Activated CD4-positive, alpha-beta T cell treated with anti-CD3 and anti-CD28 coated beads for 1 hour (primary cell): ENCODE data around the gene PPP2R2B.
"Not testable (repeated sequence)": the region's sequence is repeated elsewhere in the genome, so short reads cannot be mapped to it uniquely, and the experiment has no call there.

ENCODE experiments used
- DNase-seq: peaks from one replicate; pipeline ENCODE4 v3.0.0-alpha.2; 2020

Gene PPP2R2B

DNA sequence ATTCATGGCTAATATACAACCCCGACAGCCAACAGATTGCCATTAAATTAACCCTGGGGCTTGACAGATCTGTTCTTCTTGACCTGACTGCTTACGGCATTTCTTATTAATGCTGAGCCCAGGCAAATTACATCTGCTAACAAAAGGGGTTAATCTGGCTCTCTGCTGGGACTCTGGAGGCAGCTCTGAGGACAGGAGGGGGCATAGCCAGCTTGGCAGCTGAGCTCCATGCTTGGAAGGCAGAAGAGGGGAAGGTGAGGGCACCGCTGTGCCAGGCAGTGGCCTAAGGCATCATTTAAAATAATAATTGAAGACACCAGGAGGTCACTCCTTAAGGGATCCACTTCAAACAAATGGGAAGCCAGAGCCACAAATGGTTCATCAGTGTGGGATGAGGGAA, 236.6 kb downstream of the PPP2R2B start:
- no peak for DNase-seq

DNA sequence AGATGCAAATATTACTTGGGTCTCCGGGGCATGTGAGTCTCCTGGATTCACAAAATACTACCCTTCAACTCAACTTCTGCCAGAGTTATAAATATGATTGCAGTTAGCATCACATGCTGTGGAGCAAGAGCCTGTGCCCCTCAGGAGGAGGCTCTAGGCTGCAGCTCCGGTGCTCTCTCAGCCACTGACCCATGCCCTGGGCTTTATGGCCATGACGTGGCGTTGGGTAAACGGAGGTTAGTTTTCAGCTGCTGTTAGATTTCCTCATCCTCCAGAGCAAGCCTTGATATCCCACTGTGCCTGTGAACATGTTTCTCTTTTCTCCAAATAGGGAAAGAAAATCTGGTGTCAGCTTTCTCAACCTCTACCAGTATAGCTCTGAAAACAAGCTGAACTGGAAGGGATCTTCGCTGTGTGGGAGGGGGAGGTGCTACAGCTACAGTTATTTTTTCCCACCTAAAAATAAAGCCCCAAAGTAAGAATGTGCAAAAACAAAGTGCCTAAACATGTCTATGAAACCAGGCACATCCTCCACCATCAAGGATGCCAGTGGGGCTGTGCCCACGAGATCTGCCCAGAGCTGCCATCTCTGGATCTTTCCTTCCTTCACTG, 238.2 kb downstream of the PPP2R2B start:
- DNase-seq, result no peak

DNA sequence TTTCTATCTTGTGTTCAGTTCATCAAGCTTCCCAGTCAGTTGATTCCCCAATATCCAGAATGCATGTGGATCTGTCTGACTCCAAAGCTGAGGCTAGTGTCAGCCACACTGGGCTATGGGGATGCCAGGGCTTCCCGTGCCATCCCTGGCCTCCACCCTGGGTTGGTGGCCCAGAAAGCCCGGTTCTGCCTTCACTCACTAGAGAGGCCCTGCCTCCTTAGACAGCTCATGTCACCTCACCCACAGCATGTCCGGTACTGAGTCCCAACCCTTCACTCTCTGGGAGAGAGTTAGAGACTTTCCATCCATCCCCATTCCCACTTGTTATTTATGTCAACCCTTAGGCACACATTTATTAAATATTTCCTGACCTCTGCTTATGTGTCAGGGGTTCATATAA, 243.1 kb downstream of the PPP2R2B start:
- no peak for DNase-seq

DNA sequence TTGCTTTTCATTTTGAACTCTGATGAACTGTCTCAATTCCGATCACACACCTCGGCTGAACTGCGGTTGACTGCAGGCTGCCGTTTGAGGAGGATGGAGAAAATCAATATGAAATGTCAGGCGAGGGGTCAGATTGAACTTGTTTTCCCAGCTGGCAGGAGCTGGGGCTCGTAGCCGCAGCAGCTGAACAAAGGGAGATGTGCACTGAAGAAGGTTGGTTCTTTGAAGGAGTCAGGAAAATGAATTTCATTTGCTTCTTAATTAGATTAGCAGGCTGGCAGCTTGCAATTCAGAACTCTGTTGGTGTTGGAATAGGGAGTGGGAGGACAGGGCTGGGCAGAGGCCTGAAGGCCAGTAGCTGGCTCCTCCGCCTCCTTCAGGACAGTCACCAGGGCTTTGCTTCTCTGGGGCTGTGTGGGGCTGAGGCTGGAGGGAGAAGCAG, 245.2 kb downstream of the PPP2R2B start:
- DNase-seq, result no peak

DNA sequence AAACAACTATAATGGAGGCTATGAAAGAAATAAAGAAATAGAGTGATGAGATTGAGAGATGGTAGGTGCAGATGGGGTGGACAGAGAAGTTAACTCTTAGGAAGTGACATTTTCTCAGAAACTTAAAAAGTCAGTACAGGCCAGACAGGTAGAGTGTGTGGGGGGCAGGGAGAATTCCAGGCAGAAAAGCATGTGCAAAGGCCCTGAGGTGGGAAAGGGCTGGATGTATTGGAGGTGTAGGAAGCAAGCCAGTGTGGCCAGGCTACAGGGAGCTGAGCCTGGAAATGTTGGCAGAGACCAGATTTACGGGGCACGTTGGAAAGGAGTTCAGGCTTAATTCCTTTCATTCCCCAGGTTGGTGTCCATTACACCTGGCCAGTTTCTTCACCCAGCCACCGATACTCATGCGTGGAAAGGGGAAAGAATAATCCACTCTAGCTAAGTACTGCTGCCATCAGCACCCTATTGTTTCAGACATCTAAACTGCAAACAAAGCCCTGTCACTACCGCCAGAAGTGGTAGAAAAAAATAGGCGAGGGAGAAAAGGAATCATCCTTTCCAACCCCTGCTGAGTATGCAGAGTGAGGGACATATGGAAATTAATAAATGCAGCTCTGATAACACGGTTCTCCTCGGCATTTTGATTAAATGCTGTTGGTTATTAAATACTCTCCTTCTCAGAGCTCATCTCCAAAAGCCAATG, 245.8 kb downstream of the PPP2R2B start:
- no peak for DNase-seq

DNA sequence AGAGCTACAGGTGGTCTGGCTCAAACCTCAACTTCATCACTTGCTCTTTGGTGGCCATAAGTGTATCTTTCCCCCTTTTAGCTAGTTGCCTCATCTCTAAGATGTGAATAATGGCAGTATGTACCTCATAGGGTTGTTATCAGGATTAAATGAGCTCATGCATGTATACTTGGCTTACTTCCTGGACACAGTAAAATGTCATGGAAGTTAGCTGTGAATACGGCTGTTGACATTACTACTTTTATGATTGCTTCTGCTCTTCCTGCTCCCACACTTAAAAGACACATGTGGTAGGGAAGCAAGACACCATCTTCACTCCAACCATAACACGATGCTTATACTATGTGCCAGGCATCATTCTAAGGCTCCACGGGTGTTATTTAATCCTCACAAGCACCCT, 248.1 kb downstream of the PPP2R2B start:
- DNase-seq, result no peak

DNA sequence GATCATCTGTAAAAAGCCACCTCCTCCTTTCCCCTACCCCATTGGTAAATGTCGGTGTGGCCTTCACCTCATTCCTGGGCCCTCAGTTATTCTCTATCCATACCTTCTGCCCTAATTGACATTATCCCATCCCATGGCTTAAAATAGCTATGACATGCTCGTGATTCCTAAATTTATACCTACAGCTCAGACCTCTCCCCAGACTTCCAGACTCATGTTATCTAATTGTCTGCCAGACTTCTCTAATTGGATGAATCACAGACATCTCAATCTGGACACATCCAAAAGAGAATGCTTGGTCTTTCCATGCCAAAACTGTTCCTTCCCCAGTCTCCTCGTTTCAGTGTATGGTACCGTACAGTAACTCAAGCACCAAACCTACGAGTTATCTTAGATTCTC, 249.6 kb downstream of the PPP2R2B start:
- no peak for DNase-seq

DNA sequence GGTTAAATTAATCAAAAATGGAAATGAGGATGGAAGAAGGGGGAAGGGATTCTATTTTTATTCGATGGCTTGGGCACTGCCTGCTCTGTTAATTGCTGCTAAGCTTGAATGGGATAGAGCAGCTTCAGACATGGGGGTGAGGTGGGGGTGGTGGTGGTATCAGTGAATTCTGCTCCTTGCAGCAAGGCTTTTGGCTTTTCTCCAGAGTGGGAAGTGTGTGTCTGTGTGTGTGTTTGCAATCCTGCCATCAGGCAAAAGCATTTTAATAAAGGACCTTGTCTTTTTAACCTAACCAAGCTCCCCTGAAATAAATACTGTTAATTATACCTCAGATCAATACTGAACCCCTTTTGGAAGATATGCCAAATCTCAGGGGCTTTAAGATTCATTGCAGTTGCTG, 251.6 kb downstream of the PPP2R2B start:
- DNase-seq, result no peak

DNA sequence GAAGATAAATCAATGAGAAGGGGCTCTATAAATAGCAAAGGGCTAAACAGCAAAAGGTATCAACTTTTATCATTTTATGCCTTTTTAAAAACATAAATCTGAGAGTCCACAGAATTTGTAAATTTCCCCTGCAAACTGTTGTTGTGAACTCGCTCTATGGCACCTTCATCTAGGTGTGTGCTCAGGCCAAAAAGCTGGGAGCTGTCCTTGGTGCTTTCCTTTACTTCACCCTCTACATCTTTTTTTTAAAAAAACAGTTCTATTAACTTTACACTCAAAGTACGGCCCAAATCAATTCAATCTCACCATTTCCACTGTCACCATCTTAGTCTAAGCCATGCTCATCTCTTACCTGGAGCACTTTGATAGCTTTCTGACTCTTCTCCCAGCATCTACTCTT, 254.4 kb downstream of the PPP2R2B start:
- no peak for DNase-seq

DNA sequence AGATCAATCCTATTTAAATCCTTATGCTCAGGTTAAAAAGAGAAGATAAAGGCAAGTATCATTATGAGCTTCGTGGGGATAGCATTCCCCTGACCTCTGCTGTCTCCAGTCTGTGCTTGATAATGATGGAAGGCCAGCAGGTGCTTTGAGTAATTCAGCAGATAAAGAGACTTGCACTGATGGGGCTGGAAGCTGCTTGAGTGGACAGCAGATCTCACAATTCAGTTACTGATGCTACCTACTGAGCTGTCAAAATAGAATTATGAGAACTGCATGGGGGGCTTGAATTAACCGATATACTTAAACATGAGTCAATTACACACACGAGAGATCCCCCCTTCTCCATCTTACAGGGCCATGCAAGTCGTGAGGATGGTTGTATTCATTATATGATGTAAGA, 254.9 kb downstream of the PPP2R2B start:
- DNase-seq, result no peak

DNA sequence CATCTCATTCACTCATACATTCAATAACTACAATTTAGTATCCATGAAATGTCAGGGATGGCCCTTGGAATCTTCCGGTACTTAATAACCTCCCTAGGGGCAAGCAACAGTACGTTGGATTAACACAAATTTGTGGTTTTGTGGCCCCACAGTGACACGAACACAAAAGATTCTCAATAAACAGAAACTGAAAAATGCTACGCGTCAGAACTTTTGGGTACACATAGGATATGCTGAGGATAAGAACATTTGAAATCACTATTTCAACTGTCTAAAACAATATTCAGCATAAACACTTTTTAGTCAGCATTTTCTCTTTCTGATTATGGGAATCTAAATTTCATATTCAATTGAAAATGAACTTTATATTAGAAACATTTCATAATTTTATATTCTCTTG, 255.5 kb downstream of the PPP2R2B start:
- DNase-seq, result no peak

DNA sequence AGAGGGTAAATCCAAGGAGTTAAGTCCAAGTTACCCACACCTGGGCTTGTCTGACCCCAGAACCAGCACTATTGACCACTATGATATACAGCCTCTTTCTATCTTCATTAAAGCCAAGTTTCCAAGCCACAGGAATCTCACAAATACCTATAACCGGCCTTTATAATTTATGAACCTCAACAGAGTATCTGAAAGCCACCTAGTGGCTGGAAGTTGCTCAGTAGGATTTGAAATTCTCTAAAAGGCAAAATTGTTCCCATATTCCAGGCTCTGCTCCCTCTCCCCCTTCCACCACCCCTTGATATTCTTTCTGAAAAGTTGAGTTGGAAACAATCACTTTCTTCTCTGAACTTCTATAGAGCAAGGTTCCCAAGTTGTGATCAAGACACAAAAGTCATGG, 256.2 kb downstream of the PPP2R2B start:
- DNase-seq, result no peak

DNA sequence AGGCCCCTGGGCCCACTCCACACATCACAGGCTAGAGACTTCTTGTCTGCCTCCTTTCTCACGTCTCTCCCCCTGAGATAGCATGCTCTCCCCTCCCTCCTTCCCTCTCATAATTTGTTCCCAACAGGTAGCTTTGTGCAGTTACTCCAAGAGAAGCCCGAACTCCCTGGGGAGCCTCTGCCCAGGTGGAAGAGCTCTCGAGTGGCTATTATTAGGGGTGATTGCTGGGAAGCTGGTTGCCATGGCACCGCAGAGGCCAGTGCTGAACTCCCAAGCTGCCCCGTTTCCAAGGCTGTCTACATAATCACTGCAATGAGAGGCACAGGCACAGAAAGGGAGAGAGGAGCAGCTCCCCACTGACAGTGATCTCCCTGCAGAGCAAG, 257.9 kb downstream of the PPP2R2B start:
- DNase-seq, result no peak

DNA sequence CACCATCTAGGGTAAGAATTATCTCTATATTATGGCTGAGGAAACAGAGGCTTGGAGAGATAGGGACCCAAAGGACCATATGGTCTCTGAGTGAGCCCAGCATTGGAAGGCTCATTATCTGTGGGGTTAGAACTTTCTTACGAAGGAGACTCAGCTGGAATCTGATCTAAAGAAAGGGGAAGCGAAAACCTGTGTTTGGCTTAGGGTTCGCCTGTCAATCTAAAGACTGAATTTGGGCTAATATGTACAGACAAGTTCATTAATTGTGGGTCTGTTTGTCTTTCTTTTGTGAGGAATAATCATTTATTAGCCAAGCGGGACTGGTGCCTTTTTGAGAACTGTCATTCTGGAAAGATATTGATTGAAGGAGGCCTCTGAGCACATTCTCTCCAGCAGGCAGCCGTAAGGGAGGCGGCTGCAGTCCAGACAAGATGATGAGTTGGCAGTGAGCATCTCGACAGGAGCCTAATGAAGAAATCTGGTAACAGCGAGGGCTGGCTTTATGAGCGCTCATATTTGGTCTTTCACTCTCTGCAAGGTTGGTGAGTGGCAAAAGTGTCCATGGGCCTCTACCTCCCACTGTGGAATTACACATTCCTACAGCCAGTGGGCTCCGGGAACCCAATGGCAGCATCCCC, 258.4 kb downstream of the PPP2R2B start:
- no peak for DNase-seq

DNA sequence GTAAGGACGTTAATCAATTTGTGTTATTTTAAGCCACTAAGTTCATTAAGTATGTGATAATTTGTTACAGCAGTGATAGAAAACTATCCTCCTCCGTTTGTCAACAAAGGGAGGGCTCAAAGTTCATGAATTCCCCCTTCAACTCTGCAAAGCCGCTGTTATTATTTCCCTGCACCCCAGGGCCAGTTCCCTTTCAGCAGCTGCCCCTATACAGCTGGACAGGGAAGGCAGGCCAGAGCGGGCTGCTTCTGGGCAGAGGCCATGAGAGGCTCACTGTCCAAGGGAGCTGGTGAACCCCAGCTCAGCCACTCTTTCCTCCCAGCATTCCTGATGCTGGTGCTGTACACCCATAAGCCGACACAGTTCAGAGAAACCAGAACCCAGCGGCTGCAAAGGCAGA, 260.1 kb downstream of the PPP2R2B start:
- no peak for DNase-seq

DNA sequence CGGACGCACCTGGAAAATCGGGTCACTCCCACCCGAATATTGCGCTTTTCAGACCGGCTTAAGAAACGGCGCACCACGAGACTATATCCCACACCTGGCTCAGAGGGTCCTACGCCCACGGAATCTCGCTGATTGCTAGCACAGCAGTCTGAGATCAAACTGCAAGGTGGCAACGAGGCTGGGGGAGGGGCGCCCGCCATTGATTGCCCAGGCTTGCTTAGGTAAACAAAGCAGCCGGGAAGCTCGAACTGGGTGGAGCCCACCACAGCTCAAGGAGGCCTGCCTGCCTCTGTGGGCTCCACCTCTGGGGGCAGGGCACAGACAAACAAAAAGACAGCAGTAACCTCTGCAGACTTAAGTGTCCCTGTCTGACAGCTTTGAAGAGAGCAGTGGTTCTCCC, 268.8 kb downstream of the PPP2R2B start:
- not testable (repeated sequence) for DNase-seq

DNA sequence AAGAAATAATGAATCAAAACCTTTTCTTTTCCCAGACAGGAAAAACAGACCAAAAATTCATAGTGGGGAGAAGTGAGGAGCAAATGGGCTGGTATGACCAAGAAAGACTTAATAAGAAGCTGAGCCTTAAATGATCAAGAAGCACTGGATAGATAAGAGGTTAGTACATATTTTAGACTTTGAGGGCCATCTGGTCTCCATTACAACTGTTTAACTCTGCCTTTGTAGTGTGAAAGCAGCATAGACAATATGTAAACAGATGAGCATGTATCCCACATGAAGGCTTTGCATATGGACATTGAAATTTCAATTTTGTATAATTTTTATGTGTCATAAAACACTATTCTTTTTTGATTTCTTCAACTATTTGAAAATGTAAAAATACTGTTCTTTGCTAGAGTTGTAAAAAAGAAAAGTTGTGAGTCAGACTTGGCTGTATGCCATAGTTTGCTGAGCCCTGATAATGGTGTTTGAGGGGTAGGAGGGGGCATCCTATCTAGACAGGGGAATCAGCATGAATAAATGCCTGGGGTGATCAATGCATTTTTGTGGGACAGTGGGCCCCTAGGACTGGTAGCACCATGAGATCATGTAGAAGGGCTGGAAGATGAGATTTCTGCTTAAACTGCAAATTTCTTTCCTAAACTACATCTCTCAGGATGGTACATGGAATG, 270.8 kb downstream of the PPP2R2B start:
- no peak for DNase-seq

DNA sequence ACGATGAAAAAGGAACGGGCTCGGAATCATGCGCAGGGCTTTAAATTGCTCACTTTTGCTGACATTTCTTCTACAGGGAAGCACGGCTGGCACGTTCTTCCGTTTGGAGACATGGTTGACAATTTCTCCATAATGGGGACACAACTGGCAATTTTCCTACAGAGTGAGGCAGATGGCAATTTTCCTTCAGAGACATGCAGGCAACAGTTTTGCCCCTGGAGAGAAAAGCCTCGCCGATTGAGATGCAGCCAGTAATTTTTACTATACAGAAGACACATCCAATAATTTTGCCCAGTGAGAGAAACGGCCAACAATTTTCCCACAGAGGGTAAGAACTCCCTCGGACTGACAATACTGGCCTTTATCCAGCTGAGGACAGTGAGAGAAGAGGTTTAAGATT, 271.7 kb downstream of the PPP2R2B start:
- no peak for DNase-seq

DNA sequence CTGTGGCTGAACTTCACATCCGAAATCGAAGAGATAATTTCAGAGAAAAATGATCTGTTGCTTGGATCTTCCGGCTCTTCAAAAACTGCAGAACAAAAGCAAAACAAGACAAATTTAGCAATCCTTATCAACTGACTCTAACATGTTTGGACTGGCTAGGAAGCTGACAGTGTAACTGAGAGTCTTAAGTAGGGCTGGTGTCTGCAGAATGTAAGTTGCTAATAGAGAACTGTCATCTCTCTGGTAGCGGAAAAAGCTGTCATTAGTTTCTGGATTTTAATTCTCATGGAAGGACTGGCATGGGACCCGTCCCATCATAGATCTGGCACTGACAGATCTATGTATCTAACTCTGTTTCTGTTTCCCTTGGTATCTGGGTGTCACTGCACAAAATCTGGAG, 278.2 kb downstream of the PPP2R2B start:
- no peak for DNase-seq

DNA sequence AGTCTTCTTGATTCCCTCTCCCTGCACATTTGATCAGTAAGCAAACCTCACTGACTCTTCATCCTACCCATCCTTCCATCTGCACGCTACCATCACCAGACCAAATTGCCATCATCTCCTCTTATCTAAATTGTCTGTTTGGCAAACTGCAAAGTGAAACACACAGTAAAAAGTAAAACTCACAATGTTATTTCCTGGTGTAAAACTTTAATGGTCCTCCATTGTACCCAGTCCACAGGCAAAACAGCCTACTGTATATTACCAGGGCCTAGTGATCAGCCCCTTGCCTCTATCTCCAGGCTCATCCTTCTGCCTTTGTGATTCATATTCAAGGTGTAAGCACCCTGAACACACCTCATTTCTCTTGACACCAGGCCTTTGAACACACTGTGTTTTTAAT, 279.3 kb downstream of the PPP2R2B start:
- no peak for DNase-seq

DNA sequence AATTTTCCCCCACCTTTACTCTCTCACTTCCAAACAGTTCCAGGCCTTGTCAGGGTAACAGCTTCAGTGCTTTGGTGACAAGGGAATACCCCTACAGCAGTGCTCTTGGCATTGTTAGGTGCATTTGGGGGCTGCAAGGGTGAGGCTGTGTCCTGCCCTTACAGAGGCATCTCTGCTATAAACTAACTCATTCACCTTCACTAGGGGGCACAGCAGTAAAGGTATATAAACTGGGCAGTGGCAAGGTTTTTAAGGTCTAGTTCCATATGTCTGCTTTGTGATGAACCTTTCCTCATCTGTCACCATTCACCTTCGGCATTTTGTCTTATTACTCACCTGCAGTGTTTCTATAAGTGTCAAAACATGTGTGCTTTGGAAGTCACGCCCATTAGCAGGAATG, 283.5 kb downstream of the PPP2R2B start:
- DNase-seq, result no peak

DNA sequence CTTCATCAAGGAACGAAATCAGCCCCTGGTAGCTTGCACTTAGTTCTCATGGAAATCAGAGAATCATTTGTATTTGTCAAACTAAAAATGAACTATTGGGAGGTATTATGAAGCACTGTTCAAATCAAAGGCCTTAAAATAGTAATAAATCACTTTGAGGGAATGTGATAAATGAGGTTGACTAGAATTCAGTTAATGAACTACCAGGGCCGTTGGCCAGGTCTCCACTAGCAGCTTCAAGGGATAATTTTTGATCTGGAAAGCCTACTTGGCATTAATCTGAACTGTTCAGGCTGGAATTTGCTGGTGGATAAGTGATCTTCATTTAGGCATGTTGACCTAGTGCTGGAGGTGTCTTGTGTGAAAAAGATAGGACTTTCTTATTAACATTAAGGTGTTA, 286.2 kb downstream of the PPP2R2B start:
- no peak for DNase-seq

DNA sequence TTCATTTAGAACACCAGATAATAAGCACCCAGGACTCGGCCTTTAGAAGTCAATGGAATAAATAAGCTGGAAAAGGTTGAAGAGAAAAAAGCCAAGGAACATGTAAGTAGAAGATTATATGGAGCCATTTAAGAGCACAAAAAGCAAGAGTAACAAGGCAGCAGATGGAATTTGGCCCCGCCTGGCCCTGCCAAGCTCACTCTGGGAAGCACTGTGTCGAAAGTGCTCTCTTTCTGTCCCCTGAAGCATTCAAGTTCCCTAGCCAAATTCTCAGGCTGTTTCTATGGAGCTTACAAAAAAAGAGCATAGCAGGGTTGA, 289.6 kb downstream of the PPP2R2B start:
- no peak for DNase-seq

DNA sequence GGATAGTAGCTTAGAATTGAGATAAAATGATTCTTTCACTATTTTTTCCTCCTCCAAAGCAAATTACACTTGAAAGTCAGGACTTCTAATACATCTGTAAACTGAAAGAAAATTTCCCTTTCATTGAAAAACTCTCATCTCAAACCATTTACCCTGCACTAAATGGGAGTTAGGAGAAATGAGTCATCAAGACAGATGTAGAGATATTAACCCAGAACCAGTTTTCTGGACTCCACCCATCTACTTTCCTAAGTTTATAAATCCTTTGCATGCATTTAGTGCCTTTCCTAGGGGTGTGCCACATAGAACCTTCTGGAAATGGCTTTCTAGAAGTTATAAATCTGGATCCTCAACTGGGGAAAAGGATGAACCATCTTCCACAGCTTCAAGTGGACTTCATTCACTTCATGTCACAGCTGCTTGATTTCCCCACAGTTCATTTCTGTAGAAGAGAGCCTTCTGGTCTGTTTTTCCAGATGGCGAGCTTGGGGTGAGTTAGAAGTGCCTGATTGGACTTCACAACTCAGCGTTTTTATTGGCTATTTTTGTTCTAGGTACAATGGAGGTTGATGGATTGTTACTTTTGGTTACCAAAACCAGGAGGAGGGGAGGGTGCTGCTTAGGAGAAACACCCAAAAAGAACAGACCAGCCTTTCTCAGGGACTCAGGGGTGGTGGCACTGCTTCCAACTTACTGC, 290.1 kb downstream of the PPP2R2B start:
- DNase-seq, result no peak
